Rectal smooth muscle tissue (tissue), 1 donor: ENCODE measurements around the gene EXOSC1.
"Not testable (repeated sequence)": the region's sequence is repeated elsewhere in the genome, so short reads cannot be mapped to it uniquely, and the experiment has no call there.

Source experiments
- H3K27ac ChIP-seq: one replicate; pipeline ENCODE4 v1.7.0; 2013; ENCODE audit warnings: low read depth, low read length, inconsistent platforms
- H3K27me3 ChIP-seq: one replicate; pipeline ENCODE4 v1.7.0; 2013; ENCODE audit warnings: low read length; ENCODE audit not compliant: control insufficient read depth, insufficient read depth
- H3K36me3 ChIP-seq: one replicate; pipeline ENCODE4 v1.7.0; 2013; ENCODE audit warnings: low read length; ENCODE audit not compliant: control insufficient read depth, insufficient read depth
- H3K4me1 ChIP-seq: one replicate; pipeline ENCODE4 v1.7.0; 2013; ENCODE audit warnings: low read length; ENCODE audit not compliant: control insufficient read depth, insufficient read depth
- H3K4me3 ChIP-seq: one replicate; pipeline ENCODE4 v1.7.0; 2013; ENCODE audit warnings: low read length
- H3K9ac ChIP-seq: one replicate; pipeline ENCODE4 v1.7.0; 2013; ENCODE audit warnings: low read length

EXOSC1 gene

GRCh38 chr10:97445722-97446639, at the start of gene EXOSC1, which contains the start of gene ZDHHC16:
TSS of gene EXOSC1 (minus strand) at chr10:97446006. CDS start at chr10:97445985, 21 bp downstream.
TSS of gene ZDHHC16 (plus strand) at chr10:97446175. CDS start at chr10:97451676, 5,501 bp downstream.
- H3K36me3 ChIP-seq = peaks cover 5% of the 10 kb centered on the region
- H3K27ac ChIP-seq = peak within 1 kb of the TSS; percentile 59
- H3K9ac ChIP-seq = peak within 1 kb of the TSS; percentile 54

DNA sequence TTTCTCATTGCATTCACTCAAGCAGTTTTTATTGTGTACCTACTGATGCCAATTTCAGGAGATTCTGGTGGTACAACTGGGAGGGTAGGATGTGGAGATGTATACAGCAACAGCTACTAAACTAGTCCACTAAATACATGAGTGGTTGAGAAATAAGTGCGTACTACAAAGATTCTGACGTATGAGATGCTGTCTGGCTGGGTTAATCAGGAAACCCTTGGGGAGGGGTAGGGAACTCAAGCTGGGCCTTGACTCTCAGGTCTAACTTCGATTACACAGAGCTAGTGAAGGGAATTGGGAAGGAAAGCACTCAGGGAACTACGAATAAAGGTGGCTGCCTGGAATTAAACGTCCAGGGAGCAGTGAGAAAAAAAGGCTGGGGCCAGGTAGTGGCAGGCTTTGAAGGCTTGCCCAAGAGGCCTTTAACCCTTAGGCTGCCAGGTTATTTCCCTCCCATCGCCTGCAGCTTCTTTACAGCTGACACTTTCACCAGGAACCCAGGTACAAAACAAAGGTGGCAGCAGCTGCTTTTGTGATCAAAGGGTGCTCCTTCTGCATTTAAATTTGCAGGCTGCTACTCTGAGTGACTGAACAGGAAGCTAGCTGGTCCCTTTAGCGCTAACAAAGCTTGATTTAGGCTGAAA, 49.2 kb upstream of the EXOSC1 start:
- H3K36me3 ChIP-seq = no peaks in the 10 kb centered on the region
- H3K27ac ChIP-seq = no peak overlapping the region
- no peaks in the 10 kb centered on the region for H3K27me3 ChIP-seq
- H3K9ac ChIP-seq = no peak overlapping the region
- peaks cover 21% of the 10 kb centered on the region for H3K4me1 ChIP-seq
- no peak overlapping the region for H3K4me3 ChIP-seq

More at GRCh38 chr10:97445722-97446639, at the start of gene EXOSC1, which contains the start of gene ZDHHC16:
- Histone ChIP-seq H3K4me1 (peaks cover 3% of the 10 kb centered on the region), H3K27me3 (no peaks in the 10 kb centered on the region), H3K4me3 (peak within 1 kb of the TSS; percentile 92)

DNA sequence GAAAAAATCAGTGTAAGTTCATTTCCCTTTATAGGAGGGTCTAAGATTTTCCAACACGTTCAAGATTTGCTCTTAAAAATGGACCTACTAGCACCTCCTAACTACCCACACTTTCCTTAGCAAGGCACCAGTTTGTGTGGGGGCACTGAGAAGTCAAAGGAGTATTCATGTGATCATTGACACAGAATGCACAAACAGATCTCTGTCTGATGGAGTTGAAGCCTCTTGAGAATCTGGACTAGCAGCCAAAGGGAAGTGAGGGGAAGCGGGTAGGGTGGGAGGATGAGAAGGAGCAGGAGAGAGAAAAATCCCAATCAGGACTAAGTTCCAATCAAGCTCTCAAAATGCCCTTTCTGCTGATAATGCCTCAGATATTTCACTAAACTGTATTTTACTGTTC, 48.3 kb upstream of the EXOSC1 start:
- no peak overlapping the region for H3K27ac ChIP-seq
- no peaks in the 10 kb centered on the region for H3K27me3 ChIP-seq
- H3K9ac ChIP-seq = no peak overlapping the region
- no peaks in the 10 kb centered on the region for H3K36me3 ChIP-seq
- H3K4me1 ChIP-seq = peaks cover 17% of the 10 kb centered on the region
- H3K4me3 ChIP-seq = no peak overlapping the region

DNA sequence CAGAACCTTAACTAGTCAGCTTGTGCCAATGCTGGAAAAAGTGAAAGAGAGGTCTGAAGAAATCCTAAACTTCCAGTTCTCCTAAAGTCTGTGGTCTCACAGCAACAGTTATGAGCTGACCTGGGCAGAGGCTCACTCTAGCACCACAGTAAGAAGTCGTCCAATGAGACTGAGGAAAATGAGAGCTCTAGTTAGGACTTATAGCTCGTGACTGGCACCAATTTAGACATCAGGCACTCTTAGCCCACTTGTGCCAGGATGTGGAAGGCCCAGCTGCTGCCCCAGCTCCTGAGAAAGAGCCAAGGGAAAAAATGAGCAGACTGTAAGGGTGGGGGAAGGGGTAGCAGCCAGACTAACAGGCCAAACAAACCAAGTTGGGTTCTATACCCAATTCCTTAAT, 44.8 kb upstream of the EXOSC1 start:
- H3K36me3 ChIP-seq = no peaks in the 10 kb centered on the region
- no peak overlapping the region for H3K4me3 ChIP-seq
- no peaks in the 10 kb centered on the region for H3K27me3 ChIP-seq
- no peak overlapping the region for H3K9ac ChIP-seq
- H3K4me1 ChIP-seq = peaks cover 8% of the 10 kb centered on the region
- peak overlapping the region; percentile 33 for H3K27ac ChIP-seq

GRCh38 chr10:97485647-97486281, 40.0 kb upstream of the EXOSC1 start:
- no peak overlapping the region for H3K4me3 ChIP-seq
- no peaks in the 10 kb centered on the region for H3K36me3 ChIP-seq
- H3K4me1 ChIP-seq = peaks cover 6% of the 10 kb centered on the region
- H3K27me3 ChIP-seq = no peaks in the 10 kb centered on the region
- no peak overlapping the region for H3K9ac ChIP-seq
- H3K27ac ChIP-seq = no peak overlapping the region

DNA sequence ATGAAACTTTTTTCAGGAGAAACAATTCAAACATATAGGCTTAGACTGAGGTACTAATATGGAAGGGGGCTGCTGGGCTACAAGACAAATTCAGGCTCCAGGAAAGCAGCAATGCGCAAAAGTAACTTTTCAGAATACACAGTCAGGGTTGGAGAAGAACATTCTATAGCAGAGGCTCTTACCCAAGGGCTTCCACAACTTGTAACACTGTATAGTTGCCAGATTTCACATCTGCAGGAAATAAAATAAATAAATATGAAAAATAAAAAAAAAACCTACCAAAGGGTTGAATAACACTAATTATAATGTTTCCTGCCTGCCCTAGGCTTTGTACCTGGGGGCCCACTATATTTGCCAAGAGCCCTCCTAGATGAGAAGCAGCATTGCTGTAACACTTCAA, 38.1 kb upstream of the EXOSC1 start:
- H3K9ac ChIP-seq = no peak overlapping the region
- no peak overlapping the region for H3K4me3 ChIP-seq
- no peaks in the 10 kb centered on the region for H3K27me3 ChIP-seq
- H3K36me3 ChIP-seq = peaks cover 3% of the 10 kb centered on the region
- no peaks in the 10 kb centered on the region for H3K4me1 ChIP-seq
- no peak overlapping the region for H3K27ac ChIP-seq

DNA sequence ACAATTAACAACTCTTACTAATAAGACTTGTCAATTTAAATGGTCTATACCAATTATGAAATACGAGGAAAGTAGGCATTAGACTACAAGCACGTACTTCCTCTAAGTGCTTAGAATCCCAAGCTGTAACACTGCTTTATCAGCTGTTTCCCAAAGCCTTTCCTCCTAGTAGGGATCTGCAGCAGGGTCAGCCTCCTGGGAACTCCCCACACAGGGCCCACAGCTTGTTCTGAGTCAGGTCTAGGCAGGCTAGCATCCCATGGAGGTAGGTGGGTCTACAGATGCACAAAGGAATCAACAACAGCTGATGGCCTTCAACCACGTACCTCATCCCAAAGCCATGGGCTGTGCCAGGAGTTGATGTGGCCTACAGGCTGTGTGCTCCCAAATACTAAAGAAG, 37.7 kb upstream of the EXOSC1 start:
- H3K9ac ChIP-seq = no peak overlapping the region
- H3K27ac ChIP-seq = no peak overlapping the region

GRCh38 chr10:97482381-97482780, 36.6 kb upstream of the EXOSC1 start:
- no peaks in the 10 kb centered on the region for H3K4me1 ChIP-seq
- H3K9ac ChIP-seq = no peak overlapping the region
- H3K4me3 ChIP-seq = no peak overlapping the region
- H3K27me3 ChIP-seq = no peaks in the 10 kb centered on the region
- no peak overlapping the region for H3K27ac ChIP-seq
- H3K36me3 ChIP-seq = peaks cover 12% of the 10 kb centered on the region

More for the DNA sequence above, 37.7 kb upstream of the EXOSC1 start:
- H3K27me3 ChIP-seq = no peaks in the 10 kb centered on the region
- H3K36me3 ChIP-seq = peaks cover 3% of the 10 kb centered on the region
- no peaks in the 10 kb centered on the region for H3K4me1 ChIP-seq
- no peak overlapping the region for H3K4me3 ChIP-seq

DNA sequence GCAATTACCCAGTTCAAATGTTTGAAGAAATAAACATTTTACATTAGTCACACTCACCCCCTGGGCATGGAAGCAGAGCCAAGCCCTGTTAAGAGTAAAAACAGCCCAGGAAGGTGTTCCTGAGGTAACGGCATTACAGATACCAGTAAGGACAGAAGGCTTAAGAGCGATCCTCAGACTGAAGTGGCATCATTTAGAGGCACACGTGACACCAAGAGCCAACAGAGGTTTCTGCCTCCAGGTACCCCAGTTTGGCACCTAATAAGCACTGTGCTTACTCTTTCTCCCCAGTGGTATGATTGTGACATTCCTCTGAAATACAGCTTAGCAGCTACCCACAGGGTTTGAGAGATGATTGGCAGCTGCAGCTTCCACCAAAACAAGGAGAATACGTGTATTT, 35.3 kb upstream of the EXOSC1 start:
- Histone ChIP-seq H3K27me3 (no peaks in the 10 kb centered on the region), H3K4me3 (no peak overlapping the region), H3K36me3 (peaks cover 24% of the 10 kb centered on the region), H3K9ac (no peak overlapping the region), H3K27ac (no peak overlapping the region), H3K4me1 (no peaks in the 10 kb centered on the region)

DNA sequence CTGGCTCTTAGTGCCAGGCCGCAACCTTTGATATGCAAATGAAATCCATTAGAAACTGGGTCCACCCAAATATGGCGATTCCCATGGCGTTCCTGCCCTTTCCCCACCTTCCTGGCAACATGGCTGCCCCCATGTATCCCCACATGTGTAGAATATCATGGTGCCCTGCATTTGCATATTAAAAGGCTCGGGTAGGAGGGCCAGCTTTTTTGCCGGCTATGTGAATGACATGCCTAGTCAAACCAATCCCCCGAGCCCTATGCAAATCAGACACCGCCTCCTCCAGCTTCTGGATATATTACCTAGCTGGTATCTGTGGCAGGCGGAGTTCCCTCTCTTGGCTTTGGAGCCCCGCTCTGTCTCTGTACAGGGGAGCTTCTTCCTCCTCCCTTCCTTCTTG, 34.1 kb upstream of the EXOSC1 start:
- Histone ChIP-seq H3K27me3 (no peaks in the 10 kb centered on the region), H3K4me3 (no peak overlapping the region), H3K36me3 (peaks cover 26% of the 10 kb centered on the region), H3K9ac (no peak overlapping the region), H3K27ac (no peak overlapping the region), H3K4me1 (no peaks in the 10 kb centered on the region)

GRCh38 chr10:97479410-97479809, 33.6 kb upstream of the EXOSC1 start:
- not testable (repeated sequence) for H3K27me3 ChIP-seq, H3K4me1 ChIP-seq, H3K27ac ChIP-seq, H3K9ac ChIP-seq, H3K4me3 ChIP-seq
- peaks cover 26% of the 10 kb centered on the region for H3K36me3 ChIP-seq

GRCh38 chr10:97475936-97476594, 30.3 kb upstream of the EXOSC1 start:
- H3K27ac ChIP-seq = no peak overlapping the region
- H3K9ac ChIP-seq = no peak overlapping the region
- no peak overlapping the region for H3K4me3 ChIP-seq
- peaks cover 32% of the 10 kb centered on the region for H3K36me3 ChIP-seq
- no peaks in the 10 kb centered on the region for H3K27me3 ChIP-seq
- H3K4me1 ChIP-seq = no peaks in the 10 kb centered on the region
